GM19455 (cell line): ENCODE measurements around the gene UNC119.

Experiments
- ATAC-seq: cut with Tn5 transposase; IDR thresholded peaks from one replicate; pipeline ENCODE4 v1.9.1; 2021; ENCODE audit not compliant: unreplicated experiment

Gene UNC119

DNA sequence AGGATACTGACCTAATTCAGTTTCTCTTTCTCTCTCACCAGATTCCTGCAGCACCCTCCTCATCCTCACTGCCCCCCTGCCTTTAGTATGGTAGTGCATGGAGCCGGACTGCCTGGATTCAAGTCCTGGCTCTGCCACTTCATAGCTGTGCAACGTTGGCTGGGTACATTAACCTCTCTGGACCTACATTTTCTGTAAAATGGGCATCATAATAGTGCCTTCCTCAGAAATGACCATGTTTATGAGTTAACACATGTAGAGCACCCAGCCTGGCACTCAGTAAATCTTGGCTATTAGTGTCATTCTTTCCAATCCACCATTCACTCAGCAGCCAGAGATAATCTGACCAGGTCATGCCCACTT lies 7.3 kb downstream of the UNC119 start:
- ATAC-seq = no peak

DNA sequence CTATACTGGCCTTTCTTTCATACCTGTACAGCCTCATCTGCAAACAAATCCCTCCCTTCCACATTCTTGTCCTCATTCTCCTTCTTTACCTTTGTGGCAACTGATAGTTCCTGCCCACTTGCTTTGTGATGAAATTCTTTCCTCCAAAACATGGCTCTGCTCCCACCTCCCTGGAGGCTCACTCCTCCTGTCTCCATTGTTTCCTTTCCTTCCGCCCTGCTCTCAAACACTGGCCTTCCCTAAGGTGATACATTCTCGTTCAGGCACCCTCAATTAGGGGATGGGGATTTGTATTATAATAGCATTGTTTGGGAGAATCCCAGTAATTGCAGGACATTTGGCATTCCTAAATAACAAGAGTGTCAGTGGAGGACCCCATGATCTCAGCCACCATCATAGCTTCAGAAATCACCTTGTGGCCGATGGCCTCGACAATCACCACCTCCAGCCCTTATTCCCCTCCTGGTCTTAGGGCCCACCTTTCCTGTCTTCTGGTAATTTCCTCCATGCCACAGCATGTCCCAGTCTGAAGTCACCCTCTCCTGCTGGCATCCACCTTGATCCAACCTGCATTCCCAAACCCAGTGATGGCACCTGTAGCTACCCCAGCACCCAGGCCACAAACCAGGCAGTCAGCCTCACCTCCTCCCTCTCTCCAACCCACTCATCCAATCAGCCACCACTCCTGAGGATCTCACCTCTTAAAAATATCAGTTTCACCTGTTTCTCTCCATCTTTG lies 7.9 kb downstream of the UNC119 start:
- no peak for ATAC-seq

DNA sequence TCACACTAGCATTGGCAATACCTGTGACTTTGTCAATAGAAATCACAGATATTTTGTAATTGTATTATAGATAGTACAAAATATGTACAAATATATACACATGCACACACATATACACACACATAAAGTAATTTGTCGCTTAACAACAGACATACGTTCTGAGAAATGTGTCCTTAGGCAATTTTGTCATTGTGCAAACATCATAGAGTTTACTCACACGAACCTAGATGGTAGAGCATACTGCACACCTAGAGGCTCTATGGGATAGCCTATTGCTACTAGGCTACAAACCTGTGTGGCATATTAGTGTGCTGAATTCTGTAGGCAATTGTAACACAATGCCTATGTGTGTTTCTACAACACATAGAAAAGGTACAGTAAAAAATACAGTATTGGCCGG lies 11.0 kb downstream of the UNC119 start:
- no peak for ATAC-seq

DNA sequence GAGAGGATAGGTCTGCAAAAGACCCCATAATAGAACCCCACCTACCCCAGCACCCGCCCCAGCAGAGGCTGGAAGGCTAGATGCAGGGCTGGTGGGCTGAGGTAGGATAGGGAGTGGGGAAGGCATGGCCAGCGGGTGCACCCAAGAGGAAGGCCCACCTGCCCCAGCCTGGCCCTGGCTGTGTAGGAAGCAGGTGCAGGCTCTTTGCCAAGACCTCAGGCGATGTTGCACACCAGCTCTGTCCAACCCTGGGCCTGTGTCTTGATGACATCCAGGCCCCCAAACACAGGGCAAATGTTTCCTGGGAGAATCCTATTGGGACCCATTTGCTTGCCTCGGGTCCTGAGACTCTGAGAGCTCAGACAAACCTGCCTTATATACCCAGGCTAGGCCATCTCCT lies 12.2 kb downstream of the UNC119 start:
- ATAC-seq = no peak

DNA sequence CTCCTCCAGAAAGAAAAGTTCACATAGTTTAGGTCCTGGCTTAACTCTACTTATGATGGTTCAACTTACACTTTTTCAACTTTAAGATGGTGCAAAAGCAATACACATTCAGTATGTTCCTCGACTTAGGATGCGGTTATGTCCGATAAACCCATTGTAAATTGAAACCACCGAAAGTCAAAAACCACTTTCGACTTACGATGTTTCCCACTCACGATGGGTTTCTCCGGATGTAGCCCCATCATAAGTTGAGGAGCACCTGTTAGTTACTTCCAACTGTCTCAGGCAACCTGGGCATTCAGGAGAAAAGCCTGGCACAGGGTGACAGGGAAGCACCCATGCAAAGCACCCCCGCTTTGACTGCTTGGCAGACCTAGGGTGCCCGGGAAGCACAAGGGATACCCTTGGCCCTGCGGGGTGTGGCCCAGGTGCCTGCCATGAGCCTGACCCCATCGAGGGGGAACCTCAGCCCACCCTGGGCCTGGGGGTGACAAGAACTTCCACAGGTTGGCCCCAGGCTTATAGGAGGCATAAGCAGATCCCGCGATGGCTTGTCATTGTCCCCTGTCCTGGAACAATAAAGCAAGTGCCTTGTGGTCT lies 14.0 kb downstream of the UNC119 start:
- ATAC-seq = no peak

DNA sequence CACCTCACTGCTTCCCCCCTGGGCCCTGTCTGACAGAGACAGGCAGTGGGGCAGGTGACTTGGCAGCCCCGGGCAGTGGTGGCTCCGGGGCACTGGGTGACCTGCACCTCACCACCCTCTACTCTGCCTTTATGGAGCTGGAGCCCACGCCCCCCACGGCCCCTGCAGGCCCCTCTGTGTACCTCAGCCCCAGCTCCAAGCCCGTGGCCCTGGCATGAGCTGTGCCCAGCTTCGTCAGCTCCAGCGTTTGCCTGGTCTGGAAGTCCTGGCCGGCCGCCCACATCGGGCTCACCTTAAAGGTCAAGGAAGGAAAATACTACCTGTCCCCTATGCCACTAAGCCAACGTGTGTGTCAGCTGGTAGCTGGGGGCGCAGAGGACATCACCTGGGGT lies 15.2 kb downstream of the UNC119 start:
- no peak for ATAC-seq

DNA sequence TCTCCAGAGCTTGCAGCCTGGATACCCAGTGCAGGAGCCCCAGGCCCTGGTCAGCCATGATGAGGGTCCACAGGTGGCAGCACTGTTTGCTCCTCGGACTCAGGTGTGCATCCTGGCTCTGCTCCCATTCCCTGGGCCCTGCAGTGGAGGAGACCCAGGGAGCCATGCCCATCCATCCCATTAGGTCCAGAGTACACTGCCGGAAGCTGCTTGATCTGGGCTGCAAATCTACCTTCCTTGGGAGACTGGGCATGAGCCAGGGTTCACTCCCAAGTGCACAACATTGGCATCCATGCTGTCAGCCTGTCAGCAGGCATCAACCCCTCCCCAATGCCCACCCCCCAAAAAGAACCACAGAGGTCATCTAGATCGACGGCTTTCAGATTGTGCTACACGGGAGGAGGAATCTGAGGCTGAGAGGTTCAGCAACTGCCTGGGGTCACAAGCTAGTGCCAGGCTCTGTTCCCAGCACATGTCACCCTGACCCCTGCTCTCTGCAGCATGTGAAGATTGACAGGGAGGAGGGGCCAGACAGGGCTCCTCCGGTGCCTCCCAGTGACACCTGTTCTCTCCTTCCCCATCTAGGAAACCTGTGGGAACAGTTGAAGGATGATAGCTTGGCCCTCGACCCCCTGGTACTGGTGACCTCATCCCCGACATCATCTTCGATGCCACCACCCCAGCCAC lies 15.7 kb downstream of the UNC119 start:
- no peak for ATAC-seq

DNA sequence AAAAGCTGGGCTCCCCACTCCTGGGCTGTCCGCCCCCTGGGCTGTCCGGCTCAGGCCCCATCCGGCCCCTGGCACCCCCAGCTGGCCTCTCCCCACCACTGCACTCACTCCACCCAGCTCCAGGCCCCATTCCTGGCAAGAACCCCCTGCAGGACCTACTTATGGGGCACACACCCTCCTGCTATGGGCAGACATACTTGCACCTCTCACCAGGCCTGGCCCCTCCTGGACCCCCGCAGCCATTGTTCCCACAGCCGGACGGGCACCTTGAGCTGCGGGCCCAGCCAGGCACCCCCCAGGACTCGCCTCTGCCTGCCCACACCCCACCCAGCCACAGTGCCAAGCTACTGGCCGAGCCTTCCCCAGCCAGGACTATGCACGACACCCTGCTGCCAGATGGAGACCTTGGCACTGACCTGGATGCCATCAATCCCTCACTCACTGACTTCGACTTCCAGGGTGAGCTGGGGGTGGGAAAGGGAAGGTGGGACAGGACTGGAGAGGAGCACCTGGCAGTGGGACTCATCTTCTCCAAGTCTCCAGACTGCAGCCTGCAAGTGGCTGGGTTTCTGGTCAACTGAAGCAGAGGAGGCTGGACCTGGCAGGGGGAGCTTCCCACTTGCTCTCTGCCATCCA lies 17.6 kb downstream of the UNC119 start:
- no peak for ATAC-seq

DNA sequence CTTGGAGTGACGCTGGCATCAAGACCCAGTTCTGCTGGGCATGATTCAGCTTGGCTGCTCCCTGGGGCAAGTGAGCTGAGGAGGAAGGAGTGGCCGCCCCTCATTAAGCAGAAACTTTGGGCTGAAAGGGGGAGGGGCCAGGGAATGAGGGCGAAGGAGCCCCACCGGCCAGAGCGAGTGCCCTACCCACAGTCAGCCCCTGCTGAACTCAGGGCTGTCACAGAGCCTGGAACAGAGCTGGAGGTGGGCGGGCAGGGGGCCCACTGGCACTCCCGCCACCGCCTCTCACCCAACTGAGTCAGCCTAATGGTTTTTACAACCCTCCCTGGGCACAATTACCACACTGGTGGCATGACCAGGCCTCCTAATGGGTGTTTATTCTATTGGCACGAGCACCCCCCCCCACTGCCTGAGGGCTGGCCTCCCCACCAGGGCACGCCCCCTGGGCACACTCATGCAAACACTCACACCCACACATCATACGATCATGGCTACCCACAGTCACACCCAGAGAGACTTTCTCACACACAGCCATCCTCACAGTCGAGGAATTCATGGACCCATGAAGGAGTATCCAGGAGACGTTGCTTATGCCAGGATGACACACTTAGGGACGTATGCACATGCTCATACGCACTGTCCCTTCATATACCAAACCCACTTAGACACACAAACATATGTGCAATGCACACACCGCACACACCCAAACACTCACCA lies 19.2 kb downstream of the UNC119 start:
- no peak for ATAC-seq

DNA sequence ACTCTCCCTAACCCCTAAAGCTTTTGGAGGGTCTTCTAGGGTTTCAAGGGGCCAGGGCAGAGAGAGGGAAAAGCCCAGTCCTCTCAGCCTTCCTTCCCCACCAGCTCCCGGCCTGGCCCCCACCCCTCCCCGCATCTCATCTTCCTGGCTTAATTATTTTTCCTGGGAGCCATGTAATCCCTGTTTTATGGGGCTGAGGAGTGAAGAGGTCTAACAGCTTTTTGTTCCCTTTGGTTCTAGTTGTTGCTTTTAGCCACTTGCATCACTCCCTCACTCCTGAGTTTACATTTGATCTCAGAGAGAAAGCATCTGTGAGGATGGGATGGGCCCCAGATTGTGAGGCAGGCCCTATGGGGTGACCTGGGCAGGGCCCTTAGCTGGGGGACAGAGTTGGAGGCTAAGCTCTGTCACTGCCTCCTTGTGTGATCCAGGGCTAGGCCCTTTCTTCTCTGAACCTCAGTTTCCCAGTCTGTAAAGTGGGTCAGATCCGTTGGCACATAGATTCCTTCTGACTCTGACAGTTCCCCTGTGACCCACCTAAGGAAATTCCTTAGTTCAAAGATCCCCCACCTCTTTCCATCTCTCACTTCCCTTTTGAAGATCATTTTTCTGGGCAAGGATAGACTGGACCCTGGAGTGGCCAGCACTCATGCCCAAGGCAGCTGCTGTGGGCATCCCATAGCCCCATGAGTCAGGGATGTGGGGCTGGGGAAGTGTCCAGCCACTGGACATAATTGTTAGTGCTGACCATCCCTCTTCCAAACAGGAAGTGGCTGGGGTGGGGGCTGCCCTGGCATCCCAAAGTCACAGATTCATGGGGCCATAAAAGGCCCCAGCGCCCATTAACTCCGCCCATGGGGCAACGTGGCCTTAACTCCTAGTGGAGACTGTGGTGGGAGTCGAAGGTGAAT lies 20.1 kb downstream of the UNC119 start:
- no peak for ATAC-seq

DNA sequence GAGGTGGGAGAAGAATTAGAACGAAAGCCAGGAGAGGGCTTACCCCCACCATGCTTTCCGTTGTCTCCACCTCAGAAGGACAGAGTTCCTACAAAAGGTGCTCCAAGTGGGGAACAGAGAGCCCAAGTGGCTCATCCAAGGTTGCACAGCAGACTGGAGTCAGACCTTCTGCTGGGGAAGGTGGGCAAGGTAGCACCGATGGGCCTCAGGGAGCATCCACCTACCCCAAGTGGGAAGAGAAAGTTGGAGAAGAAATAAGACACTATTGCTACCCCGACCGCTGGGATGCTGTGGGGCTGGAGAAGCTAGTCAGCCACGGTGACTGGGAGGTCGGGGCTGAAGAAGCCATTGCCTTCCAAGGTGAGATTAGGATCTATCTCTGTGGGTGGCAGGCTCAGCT lies 21.5 kb downstream of the UNC119 start:
- no peak for ATAC-seq

DNA sequence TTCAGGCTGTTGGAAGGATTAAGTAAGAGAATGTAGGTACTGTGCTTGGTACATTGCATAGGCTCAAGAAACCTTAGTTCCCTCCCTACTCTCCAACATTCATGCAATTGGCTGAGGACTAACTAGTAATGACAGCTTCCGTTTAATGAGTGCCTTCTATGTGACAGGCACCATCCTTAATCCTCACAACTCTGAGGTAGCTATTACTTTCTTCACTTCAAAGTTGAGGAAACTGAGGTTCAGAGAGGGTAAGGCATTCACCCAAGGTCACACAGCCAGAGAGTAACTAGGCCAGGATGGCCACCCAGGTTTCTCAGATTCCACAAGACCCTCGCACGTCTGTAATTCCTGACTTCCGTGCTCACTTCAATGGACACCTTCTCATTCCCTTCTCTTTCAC lies 22.2 kb downstream of the UNC119 start:
- ATAC-seq = no peak

DNA sequence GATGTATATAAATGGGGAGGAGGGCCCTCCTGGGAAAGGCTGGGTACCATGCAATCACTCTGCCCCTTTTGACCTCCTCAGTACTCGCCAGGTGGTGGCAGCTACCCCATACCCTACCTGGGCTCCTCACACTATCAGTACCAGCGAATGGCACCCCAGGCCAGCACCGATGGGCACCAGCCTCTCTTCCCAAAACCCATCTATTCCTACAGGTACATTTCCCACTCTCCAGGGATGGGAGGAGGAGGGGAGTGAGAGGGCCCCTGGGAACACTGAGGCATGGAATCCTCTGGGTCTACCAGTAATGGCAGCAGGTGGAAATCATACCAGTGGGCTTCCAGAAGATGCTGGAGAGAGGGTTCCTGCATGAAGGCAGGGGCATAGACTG lies 23.4 kb downstream of the UNC119 start:
- ATAC-seq = no peak

DNA sequence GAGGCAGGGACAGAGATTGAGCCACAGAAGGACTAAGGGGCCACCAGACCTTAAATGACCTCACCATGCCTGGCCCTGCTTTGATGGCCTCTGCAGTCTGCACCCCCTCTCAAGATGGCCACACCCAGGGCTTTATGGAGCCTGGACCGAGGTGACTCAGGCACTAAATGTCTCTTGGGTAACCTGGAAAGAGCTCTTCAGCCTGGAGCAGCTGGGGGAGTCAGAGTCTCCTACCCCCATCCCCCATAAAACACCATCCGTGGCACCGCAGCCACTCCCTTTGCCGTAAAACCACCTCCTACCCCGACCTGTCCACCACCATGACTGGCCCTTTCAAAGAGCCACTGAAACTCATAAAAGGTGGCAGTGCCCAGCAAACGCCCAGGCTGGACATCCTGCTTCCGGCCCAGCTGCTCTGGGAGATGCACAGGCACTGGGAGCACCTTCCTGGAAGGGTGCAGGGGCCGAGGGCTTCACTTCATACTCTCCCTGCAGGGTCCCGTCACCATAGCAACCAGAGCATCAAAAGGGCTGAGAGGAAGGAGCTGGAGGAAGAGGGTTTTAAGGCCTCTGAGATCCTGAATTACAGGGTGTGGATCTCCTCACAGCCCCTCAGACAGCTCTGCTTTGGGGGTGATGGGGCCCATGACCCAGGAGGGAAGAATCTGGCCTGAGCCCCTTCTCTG lies 24.0 kb downstream of the UNC119 start:
- no peak for ATAC-seq

DNA sequence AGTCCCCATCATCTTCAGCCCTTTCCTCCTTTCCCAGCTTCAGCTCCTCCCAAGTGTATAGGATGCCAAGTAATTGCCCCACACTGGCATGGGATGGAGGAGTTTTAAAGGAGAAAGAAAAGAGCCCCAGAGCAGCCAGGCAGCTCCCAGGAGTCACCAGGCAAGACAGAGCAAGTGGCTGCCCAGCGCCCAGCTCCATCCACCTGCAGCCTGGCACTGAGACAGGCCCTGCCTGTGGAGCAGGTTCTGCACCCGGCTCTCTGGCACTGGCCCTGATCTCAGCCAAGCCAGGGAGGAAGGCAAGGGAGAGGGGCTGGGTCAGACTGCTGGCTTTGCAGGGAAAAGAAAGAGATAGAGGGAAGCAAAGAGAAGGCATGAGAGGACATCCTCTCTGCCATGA lies 24.6 kb downstream of the UNC119 start:
- no peak for ATAC-seq

DNA sequence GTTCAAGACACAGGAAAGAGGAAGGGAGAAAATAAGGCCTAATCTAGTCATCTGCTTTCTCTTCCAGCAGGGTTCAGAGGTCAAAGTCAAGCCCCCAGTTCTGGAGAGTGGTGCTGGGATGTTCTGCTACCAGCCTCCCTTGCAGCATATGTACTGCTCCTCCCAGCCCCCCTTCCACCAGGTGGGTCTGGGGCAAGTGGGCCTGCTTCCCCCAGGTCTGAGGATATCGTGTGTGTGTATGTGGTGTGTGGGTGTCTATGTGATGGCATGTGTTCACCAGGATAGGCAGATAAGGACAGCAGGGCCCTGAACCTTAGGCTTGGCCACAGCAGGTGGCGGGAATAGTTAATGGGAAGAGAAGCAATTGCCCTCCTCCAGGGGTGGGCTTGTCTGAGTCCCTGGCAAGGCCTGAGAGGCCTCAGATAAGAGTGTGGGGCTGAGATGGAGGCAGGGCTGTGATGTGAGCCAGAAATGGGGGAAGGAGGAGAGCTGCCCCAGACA lies 25.2 kb downstream of the UNC119 start:
- no peak for ATAC-seq

DNA sequence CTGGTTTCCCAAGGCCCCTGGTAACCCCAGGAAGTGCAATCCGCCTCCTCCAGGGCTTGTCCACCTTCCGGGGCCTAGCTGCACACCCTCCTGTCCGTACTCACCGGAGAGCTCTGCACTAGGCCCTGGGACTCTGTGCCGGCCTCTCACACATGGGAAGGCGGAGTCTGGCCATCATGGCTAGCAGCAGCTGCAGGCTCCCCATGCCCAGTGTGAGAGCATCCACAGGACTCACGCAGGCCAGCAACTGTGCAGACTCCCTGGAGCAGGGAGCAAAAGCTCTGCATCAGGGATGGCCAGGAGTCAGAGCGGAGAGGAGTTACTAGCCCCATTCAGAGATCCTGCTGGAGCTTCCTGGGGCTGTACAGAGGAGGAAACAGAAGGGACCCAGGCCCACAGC lies 26.0 kb downstream of the UNC119 start:
- ATAC-seq = no peak

DNA sequence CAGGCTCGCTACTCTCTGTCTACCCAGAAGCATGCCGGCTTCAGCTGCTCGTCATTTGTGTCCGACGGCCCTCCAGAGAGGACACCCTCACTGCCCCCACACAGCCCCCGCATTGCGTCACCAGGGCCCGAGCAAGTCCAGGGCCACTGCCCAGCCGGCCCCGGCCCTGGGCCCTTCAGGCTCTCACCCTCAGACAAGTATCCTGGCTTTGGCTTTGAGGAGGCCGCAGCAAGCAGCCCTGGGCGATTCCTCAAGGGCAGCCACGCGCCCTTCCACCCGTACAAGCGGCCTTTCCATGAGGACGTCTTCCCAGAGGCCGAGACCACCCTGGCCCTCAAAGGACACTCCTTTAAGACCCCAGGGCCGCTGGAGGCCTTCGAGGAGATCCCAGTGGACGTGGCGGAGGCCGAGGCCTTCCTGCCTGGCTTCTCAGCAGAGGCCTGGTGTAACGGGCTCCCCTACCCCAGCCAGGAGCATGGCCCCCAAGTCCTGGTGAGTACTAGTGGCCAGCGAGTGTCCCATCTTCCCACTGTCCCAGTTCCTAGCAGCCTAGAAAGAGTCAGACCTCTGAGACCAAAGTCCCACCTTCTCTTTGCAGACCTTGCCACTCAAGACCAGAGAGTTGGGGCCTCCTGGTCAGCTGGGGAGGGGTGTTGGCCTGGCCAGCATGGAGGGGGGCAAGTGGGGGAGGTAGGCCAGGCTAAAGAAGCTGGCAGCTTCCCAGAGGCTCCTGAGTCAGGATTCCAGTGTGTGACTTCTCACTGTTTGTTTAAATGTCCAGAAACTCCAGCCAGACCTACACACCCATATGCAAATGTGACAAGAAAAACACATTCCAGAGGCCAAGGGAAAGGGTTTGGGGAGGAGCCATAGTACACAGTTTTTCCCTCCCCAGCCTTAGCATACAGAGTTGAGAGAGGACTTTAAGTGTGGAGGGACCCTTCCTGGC lies 27.7 kb downstream of the UNC119 start:
- ATAC-seq = no peak

DNA sequence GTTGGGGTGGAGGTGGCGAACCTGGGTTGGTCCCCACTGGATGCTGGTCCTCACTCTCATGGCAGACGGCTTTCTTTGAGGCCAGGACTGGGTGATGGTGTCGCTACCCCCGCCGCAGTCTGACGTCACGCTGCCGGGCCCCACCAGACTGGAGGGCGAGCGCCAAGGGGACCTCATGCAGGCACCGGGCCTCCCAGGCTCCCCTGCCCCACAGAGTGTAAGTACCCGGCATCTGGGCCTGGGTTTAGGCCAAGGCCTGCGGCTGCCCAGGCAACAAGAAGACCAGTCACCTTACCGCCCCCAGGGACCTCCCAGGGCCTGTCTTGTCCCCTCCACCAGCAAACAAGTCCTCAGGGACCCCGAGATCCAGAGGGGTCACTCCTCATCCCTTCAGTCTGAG lies 28.5 kb downstream of the UNC119 start:
- no peak for ATAC-seq
